Measurements from ENCODE around the gene FAM149A.

DNA sequence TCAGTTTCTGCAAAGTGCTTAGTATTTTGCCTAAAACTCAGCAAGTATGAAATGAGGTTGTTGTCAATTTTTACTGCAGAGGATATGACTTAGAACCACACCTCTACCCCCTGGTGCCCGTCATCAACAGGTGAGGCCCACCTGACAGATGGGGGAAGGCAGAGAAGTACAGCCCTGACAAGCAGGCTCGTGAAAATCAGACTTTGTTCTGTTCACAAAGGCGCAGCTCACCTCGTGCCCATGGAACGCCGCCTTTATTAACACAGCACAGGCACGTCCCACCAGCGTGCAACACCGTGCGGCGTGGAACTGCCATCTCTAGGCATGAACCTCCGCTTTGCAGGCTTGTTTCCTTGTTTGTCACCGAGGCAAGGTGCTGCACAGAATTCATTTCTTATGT, 100.2 kb downstream of the FAM149A start:
- TF ChIP-seq, protein P1, sequence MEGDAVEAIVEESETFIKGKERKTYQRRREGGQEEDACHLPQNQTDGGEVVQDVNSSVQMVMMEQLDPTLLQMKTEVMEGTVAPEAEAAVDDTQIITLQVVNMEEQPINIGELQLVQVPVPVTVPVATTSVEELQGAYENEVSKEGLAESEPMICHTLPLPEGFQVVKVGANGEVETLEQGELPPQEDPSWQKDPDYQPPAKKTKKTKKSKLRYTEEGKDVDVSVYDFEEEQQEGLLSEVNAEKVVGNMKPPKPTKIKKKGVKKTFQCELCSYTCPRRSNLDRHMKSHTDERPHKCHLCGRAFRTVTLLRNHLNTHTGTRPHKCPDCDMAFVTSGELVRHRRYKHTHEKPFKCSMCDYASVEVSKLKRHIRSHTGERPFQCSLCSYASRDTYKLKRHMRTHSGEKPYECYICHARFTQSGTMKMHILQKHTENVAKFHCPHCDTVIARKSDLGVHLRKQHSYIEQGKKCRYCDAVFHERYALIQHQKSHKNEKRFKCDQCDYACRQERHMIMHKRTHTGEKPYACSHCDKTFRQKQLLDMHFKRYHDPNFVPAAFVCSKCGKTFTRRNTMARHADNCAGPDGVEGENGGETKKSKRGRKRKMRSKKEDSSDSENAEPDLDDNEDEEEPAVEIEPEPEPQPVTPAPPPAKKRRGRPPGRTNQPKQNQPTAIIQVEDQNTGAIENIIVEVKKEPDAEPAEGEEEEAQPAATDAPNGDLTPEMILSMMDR (IDR thresholded peaks at IDR 0.05; ENCODE audit: insufficient read depth, low read length, poor library complexity, severe bottlenecking) = no peak
- no peak for TF ChIP-seq EZH2phosphoT487 (conservative IDR thresholded peaks at IDR 0.05; ENCODE audit: low read length)
